Omental fat pad (tissue), 4 donors: ENCODE results near the gene GULP1. TPM values are rescaled to one million over a fixed set of nuclear protein-coding genes. Genes with fewer than 3 reads are reported as not detected.

Experiments
- ATAC-seq: fragments of 150-250 bp; one replicate; pipeline ENCODE4 v1.9.1; 2016; ENCODE audit warnings: mild to moderate bottlenecking, moderate library complexity; ENCODE audit not compliant: low FRiP score
- DNase-seq: peaks from one replicate; pipeline ENCODE4 v3.0.0-alpha.2; 2019; ENCODE audit warnings: low spot score
- CTCF ChIP-seq, 3 donors: fragments of 450-650 bp; IDR thresholded peaks; one replicate each; pipeline ENCODE4 v1.5.1; 2016 to 2017; ENCODE audit warnings: antibody characterized with exemption in 3 of 3, mild to moderate bottlenecking in 3 of 3, moderate library complexity in 2 of 3
- total RNA-seq, 4 donors: library from RNA; depleted of rRNA; stranded (reverse); fragments of >200 nt; gene quantifications; one replicate each; pipeline ENCODE4 v1.1.0, GENCODE V29; 2016

GULP1 gene
- total RNA-seq, 4 donors from 2014 or later, result 14.1 to 31.5 (median 16.5) TPM

DNA sequence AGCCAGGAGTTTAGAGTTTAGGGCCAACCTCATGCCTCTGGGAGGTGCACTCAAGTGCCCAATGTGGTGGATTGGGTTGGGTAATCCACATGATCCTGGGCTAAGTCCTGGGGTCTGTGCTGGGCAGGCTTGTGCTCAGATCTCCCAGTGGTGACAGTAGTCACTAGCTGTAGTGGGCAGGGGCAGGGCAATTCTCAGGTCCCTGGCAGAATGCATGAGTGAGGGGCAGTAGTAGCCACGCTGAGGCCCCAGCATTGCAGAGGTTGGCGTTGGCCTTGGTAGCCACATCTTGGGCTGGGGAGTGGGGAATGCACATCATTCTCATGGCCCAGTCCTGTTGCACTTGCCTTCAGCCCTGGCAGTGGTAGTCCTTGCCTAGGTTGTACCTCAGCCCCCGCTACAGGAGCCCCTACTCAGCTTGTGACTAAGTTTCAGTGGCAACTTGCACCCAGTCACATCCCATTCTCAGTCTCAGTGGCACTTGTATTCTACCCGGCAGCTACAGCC is 269.9 kb downstream of the GULP1 start:
- no peak for TF ChIP-seq CTCF (IDR thresholded peaks at IDR 0.05)
- DNase-seq (no peak), ATAC-seq (no peak)

DNA sequence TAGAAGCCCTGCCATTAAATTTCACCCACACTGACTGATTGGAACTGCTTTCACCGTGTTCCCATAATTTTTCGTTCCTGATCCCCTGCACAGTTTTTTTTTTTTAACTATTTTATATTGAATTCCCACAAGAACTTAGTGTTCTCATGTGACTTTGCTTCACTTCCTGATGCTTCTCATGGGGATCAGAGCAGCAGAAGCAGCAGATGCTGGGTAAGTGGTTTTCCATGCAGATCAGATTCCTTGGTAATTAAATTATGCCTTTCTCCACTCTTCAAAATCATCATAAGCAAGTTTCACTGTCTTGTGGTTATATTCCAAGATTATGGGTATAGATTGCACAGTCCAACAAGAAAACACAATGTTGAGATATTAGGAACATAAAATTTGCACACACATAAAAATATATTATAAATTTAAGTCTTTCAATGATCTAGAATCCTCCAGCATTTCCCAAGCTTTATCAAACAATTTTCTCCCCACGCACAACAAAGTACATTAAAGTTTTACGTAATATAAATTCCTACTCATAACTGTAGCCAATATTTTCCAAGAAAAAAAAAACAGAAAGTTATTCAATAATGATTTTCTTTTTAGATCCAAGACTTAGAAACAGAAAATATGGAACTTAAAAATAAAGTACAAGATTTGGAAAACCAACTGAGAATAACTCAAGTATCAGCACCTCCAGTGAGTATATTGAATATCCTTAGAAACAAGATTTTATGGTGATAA is 277.9 kb downstream of the GULP1 start:
- TF ChIP-seq CTCF (IDR thresholded peaks at IDR 0.05), result no peak
- ATAC-seq (no peak), DNase-seq (no peak)

GRCh38 chr2:188570370-188570769 is 278.7 kb downstream of the GULP1 start:
- TF ChIP-seq CTCF (IDR thresholded peaks at IDR 0.05), result no peak
- DNase-seq (no peak), ATAC-seq (no peak)

GRCh38 chr2:188571543-188572303 is 280.0 kb downstream of the GULP1 start:
- TF ChIP-seq CTCF (IDR thresholded peaks at IDR 0.05), result no peak
- DNase-seq (no peak), ATAC-seq (no peak)

- TF ChIP-seq CTCF (IDR thresholded peaks at IDR 0.05), result no peak
- ATAC-seq (no peak), DNase-seq (no peak)
Observed at GRCh38 chr2:188572592-188572991, 280.9 kb downstream of the GULP1 start.

- ATAC-seq (no peak), DNase-seq (no peak)
- no peak for TF ChIP-seq CTCF (IDR thresholded peaks at IDR 0.05)
Observed at GRCh38 chr2:188573453-188573852, 281.8 kb downstream of the GULP1 start.
